Body of pancreas (tissue), 4 donors: ENCODE results near the gene TTC31.
A peak's percentile ranks its signal among the peaks of the same experiment; 100 is the strongest.

Experiments used
- CTCF ChIP-seq, 7 experiments: fragments of 450-650 bp in 4 of 7; fragments of 200-600 bp in 3 of 7; sonication (generic) in 3 of 7; IDR thresholded peaks; one replicate each; pipeline ENCODE4 v1.5.1; 2016 to 2019; ENCODE audit warnings: antibody characterized with exemption in 7 of 7
- POLR2A ChIP-seq, 3 donors: fragments of 450-650 bp; IDR thresholded peaks; one replicate each; pipeline ENCODE4 v1.6.1; 2016; ENCODE audit warnings: antibody characterized with exemption in 3 of 3, mild to moderate bottlenecking in 2 of 3

DNA sequence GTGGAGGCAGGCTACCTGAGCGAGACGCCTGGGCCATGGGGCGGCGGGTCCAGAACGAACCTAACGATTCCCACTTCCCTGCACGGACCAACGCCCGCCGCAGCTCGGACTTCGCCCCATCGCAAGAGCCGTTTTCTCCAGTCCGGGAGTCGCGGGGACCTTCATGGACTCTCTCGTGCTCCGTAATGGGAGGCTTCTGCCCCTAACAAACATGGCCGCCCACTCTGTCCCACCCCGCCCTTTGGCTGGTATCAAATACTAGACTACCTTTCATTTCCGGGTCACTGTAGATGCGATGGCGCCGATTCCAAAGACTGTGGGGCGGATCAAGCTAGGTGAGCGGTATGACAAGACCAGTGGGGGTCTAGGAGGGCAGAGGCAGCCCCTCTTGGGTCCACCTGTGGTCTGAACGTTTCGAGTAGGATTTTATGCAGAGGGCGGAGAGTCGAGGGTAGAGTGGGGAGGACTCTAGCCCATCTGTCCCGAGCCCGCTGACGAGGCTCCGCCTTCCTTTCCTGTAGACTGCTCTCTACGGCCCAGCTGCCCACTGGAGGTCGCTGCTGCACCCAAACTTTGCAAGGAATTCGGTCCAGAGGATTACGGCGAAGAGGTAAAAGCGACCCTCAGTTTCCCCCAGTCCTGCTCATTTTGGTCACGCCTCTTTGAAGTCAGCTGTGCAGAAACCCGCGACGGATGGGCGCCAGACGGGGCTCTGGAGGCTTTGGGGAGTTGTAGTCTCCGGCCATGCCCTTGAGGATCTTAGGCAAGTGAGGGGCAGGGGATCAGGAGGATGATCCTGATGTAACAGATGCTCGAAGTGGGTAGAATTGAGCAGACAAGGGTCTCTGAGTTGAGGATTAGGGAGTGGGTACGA lies at the start of gene TTC31, which contains the start of gene CCDC142:
- TF ChIP-seq POLR2A (IDR thresholded peaks at IDR 0.05): peak in 2 of 3 donors; percentile 62 to 64
- TF ChIP-seq CTCF (IDR thresholded peaks at IDR 0.05): peak; percentile 76 to 96 (median 90)
